Coronary artery (tissue), 2 donors: ENCODE results near the gene SLC25A19.

Source experiments
- DNase-seq: peaks from one replicate; pipeline ENCODE4 v3.0.0-alpha.2; 2017; ENCODE audit warnings: low spot score
- H3K27ac ChIP-seq, 2 donors: fragments of 200-600 bp; sonication (generic); one replicate each; pipeline ENCODE4 v1.5.1; 2016 to 2019
- H3K4me3 ChIP-seq: fragments of 200-600 bp; sonication (generic); 2 replicates; pipeline ENCODE4 v1.5.1; 2016; ENCODE audit warnings: mild to moderate bottlenecking, moderate library complexity
- CTCF ChIP-seq: fragments of 200-600 bp; sonication (generic); IDR thresholded peaks from one replicate; pipeline ENCODE4 v1.5.1; 2019; ENCODE audit warnings: antibody characterized with exemption

SLC25A19 gene

GRCh38 chr17:75325827-75326225 lies 36.6 kb upstream of the SLC25A19 start:
- TF ChIP-seq CTCF: no peak
- Histone ChIP-seq H3K4me3 (no peak overlapping the region), H3K27ac (peak overlapping the region in 1 of 2 donors; percentile 48)
- no peak for DNase-seq

DNA sequence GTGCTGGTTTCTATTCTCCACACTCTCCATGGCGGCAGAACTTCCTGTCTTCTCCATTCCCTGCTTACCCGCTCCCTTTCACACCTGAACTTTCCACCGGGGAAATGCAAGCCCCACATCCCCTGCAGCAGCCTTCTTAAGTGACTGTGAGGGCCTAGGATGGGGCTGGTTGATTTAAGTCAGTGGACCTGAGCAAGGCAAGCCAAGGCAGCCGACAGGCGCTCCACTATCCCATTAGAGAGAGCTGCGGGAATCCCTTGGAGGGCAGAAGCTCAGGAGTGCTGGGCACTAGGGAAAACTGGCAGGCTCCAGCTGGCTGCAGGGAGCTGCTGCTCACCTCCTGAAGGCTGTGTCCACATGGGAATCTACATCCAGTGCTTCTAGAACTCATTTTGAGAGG lies 36.1 kb upstream of the SLC25A19 start:
- no peak for DNase-seq
- Histone ChIP-seq H3K4me3 (no peak overlapping the region), H3K27ac (peak overlapping the region in 1 of 2 donors; percentile 48)
- TF ChIP-seq CTCF: no peak

- no peak for DNase-seq
- Histone ChIP-seq H3K27ac (no peak overlapping the region), H3K4me3 (no peak overlapping the region)
- no peak for TF ChIP-seq CTCF
These were observed 32.3 kb upstream of the SLC25A19 start for GRCh38 chr17:75321506-75321905.

- no peak for TF ChIP-seq CTCF
- DNase-seq: no peak
- no peak overlapping the region for H3K4me3 ChIP-seq
- no peak overlapping the region for H3K27ac ChIP-seq
These were observed 30.9 kb upstream of the SLC25A19 start for GRCh38 chr17:75319904-75320691.

- H3K4me3 ChIP-seq: no peak overlapping the region
- H3K27ac ChIP-seq: peak overlapping the region in 1 of 2 donors; percentile 31
- no peak for DNase-seq
- no peak for TF ChIP-seq CTCF
These were observed 29.5 kb upstream of the SLC25A19 start for GRCh38 chr17:75318615-75319222.

DNA sequence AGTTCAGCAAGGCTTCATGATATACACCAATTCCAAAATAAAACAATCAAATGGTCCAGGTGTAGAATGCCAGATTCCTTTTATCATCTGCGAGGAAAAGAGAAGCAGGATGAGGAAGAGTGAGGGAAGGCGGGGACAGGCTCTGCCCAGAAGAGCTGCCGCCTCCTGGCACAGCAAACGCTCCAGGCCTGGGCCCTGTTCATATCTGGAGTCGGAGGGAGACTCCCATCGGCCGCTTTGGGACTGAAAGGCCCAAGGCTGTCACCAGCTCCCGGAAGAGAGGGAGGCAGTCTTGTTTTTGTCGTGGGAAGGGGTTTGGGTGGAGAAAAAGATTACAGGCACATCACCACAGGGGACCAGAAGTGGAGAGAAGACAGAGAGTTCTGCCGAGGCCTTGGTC lies 29.0 kb upstream of the SLC25A19 start:
- no peak for DNase-seq
- TF ChIP-seq CTCF: no peak
- peak overlapping the region in 1 of 2 donors; percentile 31 for H3K27ac ChIP-seq
- H3K4me3 ChIP-seq: no peak overlapping the region

DNA sequence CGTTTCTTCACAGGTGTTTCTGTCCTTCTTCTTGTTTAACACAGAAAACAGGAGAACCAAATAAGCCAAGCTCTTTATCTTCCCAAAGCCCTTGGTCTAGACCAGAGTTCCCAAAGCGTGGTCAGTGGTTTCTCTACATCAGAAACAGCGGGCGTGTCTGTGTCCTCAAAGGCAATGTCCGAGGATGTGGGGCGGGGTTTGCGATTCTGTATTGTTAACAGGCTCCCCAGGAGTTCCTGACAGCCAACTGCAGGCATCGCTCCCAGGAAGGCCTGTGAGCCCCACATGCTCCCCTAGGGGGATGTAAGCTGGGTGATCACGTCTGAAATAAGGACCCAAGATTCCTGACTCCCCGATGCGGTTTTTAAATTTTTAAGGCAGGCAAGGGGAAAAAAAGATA lies 28.4 kb upstream of the SLC25A19 start:
- Histone ChIP-seq H3K4me3 (no peak overlapping the region), H3K27ac (peak overlapping the region in 1 of 2 donors; percentile 5)
- TF ChIP-seq CTCF: no peak
- no peak for DNase-seq
